ENCODE results near the gene ACYP1.

The ACYP1 gene

DNA sequence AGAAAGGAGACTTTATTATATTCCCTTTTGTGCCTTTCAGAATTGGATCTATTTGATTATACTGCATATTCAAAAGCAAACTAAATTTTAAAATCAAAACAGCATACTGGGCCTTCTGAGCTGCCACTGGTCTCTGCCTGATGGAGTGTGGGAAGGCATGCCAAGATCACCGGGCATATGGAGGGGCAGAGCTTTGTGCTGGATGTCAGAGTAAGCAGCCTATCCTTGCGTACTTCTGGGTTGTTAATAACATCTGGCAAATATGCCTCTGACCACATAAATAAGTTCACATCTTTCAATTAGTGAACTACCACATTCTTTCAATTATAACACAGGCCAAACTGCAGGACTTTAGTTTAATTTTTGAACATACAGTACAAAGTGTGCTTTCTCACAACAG, 30.9 kb downstream of the ACYP1 start:
- Histone ChIP-seq H3K36me3 (ENCODE audit: insufficient read depth, low read length) (peaks cover 37% of the 10 kb centered on the region), H3K27me3 (ENCODE audit: control insufficient read depth in 1 of 2, insufficient read depth in 2 of 2, low read length in 2 of 2) (no peaks in the 10 kb centered on the region), H3K9ac (ENCODE audit: low read length) (no peak overlapping the region), H3K4me3 (ENCODE audit: low read depth in 1 of 2, low read length in 2 of 2) (no peak overlapping the region), H3K9me3 (ENCODE audit: low read length) (no peaks in the 10 kb centered on the region), H3K27ac (ENCODE audit: low read depth, low read length) (no peak overlapping the region), H3K4me1 (ENCODE audit: insufficient read depth, low read length) (no peaks in the 10 kb centered on the region)

DNA sequence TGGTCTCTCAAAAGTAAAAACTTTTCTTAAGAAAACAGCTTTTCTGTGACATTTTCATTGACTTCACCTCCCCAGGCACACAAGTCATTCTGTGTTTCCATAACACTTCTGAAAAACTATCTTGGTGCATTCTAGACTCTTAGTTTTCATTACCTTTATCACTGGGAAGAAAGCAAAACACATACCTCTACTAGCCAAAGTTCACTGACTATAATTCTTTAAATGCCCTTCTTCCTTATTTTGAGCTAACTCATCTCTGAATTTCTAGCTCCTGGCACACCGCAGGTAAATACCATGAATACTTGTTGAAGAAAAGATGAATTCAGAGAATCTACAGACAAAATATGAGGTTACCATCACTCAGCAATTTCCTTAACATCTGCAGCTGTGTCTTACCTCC, 33.7 kb downstream of the ACYP1 start:
- Histone ChIP-seq H3K4me3 (ENCODE audit: low read depth in 1 of 2, low read length in 2 of 2) (no peak overlapping the region), H3K36me3 (ENCODE audit: insufficient read depth, low read length) (peaks cover 48% of the 10 kb centered on the region), H3K9ac (ENCODE audit: low read length) (no peak overlapping the region), H3K27ac (ENCODE audit: low read depth, low read length) (no peak overlapping the region), H3K9me3 (ENCODE audit: low read length) (no peaks in the 10 kb centered on the region), H3K4me1 (ENCODE audit: insufficient read depth, low read length) (no peaks in the 10 kb centered on the region), H3K27me3 (ENCODE audit: control insufficient read depth in 1 of 2, insufficient read depth in 2 of 2, low read length in 2 of 2) (no peaks in the 10 kb centered on the region)

DNA sequence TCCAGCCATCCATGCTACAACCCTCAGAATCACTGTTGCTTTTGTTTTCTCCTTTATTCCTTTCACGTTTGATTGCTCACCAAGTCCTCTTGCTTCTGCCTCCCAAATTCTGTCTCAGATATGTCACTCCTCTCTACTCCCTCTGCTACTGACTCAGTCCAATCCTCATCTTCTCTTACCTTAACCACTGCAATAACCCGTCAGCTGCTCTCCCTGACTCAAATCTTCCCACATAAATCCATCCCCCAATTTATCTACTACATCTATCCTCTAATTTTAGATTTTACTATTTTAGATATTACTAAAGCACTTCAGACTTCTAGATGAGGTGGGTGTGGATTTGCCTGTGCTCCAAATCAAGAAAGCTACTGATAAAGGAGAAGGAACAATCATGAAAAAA, 37.9 kb downstream of the ACYP1 start:
- Histone ChIP-seq H3K27ac (ENCODE audit: low read depth, low read length) (no peak overlapping the region), H3K36me3 (ENCODE audit: insufficient read depth, low read length) (peaks cover 31% of the 10 kb centered on the region), H3K9ac (ENCODE audit: low read length) (no peak overlapping the region), H3K27me3 (ENCODE audit: control insufficient read depth in 1 of 2, insufficient read depth in 2 of 2, low read length in 2 of 2) (no peaks in the 10 kb centered on the region), H3K9me3 (ENCODE audit: low read length) (no peaks in the 10 kb centered on the region), H3K4me3 (ENCODE audit: low read depth in 1 of 2, low read length in 2 of 2) (no peak overlapping the region), H3K4me1 (ENCODE audit: insufficient read depth, low read length) (no peaks in the 10 kb centered on the region)

DNA sequence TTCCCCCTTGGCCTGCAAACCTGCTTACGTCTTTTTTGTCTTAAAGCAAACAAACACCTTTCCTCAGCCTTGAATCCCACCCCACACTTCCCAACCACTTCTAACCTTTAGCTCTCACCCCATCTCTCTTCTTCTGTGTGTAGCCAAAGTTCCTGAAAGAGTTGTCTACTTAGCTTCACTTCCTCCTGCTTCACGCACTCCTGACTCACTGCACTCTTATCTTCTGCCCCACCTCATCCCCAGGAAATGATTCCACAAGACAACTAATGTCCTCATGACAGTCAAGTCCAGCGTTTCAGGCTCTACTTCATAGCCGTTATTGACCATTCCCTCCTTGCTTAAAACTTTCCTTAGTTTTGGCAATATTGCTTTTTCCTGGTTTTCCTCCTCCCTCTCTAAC, 38.7 kb downstream of the ACYP1 start:
- Histone ChIP-seq H3K4me3 (ENCODE audit: low read depth in 1 of 2, low read length in 2 of 2) (no peak overlapping the region), H3K4me1 (ENCODE audit: insufficient read depth, low read length) (no peaks in the 10 kb centered on the region), H3K36me3 (ENCODE audit: insufficient read depth, low read length) (peaks cover 27% of the 10 kb centered on the region), H3K27ac (ENCODE audit: low read depth, low read length) (no peak overlapping the region), H3K9ac (ENCODE audit: low read length) (no peak overlapping the region), H3K27me3 (ENCODE audit: control insufficient read depth in 1 of 2, insufficient read depth in 2 of 2, low read length in 2 of 2) (no peaks in the 10 kb centered on the region), H3K9me3 (ENCODE audit: low read length) (no peaks in the 10 kb centered on the region)

DNA sequence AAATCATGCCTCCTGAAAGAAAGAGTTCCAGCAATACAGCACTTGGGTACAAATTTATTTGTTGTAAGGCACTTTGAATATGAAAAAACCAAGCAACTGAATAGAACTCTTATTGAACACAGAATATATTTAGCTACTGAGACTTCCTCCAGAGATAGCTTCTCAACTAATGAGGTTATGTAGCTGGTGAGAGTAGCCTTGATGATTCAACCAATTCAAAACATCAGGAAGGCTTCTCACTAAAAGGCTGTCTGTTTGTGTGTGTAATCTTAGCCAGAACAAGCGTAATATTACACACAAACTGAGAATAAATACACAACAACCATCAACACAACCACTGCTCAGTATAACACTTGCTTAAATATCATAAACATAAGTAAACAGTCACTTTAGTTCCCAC, 40.7 kb downstream of the ACYP1 start:
- Histone ChIP-seq H3K4me3 (ENCODE audit: low read depth in 1 of 2, low read length in 2 of 2) (no peak overlapping the region), H3K27ac (ENCODE audit: low read depth, low read length) (no peak overlapping the region), H3K27me3 (ENCODE audit: control insufficient read depth in 1 of 2, insufficient read depth in 2 of 2, low read length in 2 of 2) (no peaks in the 10 kb centered on the region), H3K4me1 (ENCODE audit: insufficient read depth, low read length) (no peaks in the 10 kb centered on the region), H3K9me3 (ENCODE audit: low read length) (no peaks in the 10 kb centered on the region), H3K9ac (ENCODE audit: low read length) (no peak overlapping the region), H3K36me3 (ENCODE audit: insufficient read depth, low read length) (peaks cover 35% of the 10 kb centered on the region)

DNA sequence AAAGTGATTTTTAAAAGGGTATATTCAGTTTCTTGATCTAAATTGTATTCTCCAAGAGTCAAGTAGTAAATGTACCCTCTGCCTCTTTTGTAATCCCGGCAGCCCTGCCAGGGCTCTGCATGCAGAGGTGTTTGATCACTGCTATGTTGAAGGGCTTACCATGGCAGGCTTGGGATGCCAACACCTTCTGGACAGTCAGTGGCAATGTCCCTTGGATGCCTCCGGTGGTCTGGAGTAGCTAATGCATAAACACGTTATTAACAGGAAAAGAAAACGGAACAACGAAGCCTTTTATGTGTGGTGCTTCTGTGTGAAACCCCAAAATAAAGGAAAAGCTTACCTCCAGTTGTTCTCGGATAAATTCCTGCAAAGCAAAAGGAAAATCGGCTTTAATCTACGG, 41.2 kb downstream of the ACYP1 start:
- peaks cover 40% of the 10 kb centered on the region for H3K36me3 ChIP-seq (ENCODE audit: insufficient read depth, low read length)

DNA sequence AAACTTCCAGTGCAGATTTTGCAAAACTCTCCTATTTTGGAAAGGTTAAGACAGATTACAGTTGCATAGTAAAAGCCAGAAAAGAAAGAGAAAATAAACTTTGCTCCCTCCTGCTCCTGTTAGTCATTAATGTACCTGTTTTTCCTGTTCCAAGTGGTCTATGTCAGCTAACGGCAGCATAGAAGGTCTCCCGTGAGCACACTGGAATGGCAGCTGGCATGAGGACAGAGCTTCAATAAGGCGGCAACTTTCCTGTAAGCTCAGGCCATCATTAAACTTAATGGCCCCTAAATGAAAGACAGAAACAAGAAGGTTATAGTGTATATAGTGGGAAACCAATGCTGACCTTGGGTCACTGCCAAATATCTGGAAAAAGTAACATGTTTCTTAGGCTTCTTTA, 45.1 kb downstream of the ACYP1 start:
- H3K9ac ChIP-seq (ENCODE audit: low read length): no peak overlapping the region
- peaks cover 55% of the 10 kb centered on the region for H3K36me3 ChIP-seq (ENCODE audit: insufficient read depth, low read length)
- no peak overlapping the region for H3K27ac ChIP-seq (ENCODE audit: low read depth, low read length)

More for the DNA sequence above, 41.2 kb downstream of the ACYP1 start:
- no peaks in the 10 kb centered on the region for H3K27me3 ChIP-seq (ENCODE audit: control insufficient read depth in 1 of 2, insufficient read depth in 2 of 2, low read length in 2 of 2)
- no peak overlapping the region for H3K9ac ChIP-seq (ENCODE audit: low read length)
- H3K27ac ChIP-seq (ENCODE audit: low read depth, low read length): no peak overlapping the region
- H3K4me3 ChIP-seq (ENCODE audit: low read depth in 1 of 2, low read length in 2 of 2): no peak overlapping the region
- no peaks in the 10 kb centered on the region for H3K4me1 ChIP-seq (ENCODE audit: insufficient read depth, low read length)
- H3K9me3 ChIP-seq (ENCODE audit: low read length): no peaks in the 10 kb centered on the region

DNA sequence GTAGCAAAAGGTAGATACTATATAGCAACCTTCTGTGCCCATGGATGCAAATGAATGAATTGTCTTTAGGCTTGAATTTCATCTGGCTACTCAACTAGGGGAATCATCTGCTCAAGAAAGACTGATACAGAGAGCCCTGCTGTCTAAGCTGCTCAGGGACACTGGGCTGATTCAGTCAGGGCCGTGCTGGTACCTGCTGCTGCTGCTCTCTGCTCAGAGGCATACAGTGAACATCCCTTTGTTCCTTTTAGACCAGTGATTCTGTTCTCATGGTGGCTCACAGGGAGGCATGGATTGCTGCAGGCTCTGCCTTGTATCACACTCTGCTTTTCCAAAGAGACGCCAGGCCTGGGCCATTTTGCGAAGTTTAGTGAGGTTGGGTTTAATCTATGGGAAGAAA, 47.0 kb downstream of the ACYP1 start:
- no peaks in the 10 kb centered on the region for H3K9me3 ChIP-seq (ENCODE audit: low read length)
- H3K27me3 ChIP-seq (ENCODE audit: control insufficient read depth in 1 of 2, insufficient read depth in 2 of 2, low read length in 2 of 2): no peaks in the 10 kb centered on the region
- no peak overlapping the region for H3K9ac ChIP-seq (ENCODE audit: low read length)
- peaks cover 67% of the 10 kb centered on the region for H3K36me3 ChIP-seq (ENCODE audit: insufficient read depth, low read length)
- H3K27ac ChIP-seq (ENCODE audit: low read depth, low read length): no peak overlapping the region
- no peaks in the 10 kb centered on the region for H3K4me1 ChIP-seq (ENCODE audit: insufficient read depth, low read length)
- H3K4me3 ChIP-seq (ENCODE audit: low read depth in 1 of 2, low read length in 2 of 2): no peak overlapping the region

More for the DNA sequence above, 45.1 kb downstream of the ACYP1 start:
- H3K27me3 ChIP-seq (ENCODE audit: control insufficient read depth in 1 of 2, insufficient read depth in 2 of 2, low read length in 2 of 2): no peaks in the 10 kb centered on the region
- H3K9me3 ChIP-seq (ENCODE audit: low read length): no peaks in the 10 kb centered on the region
- H3K4me3 ChIP-seq (ENCODE audit: low read depth in 1 of 2, low read length in 2 of 2): no peak overlapping the region
- no peaks in the 10 kb centered on the region for H3K4me1 ChIP-seq (ENCODE audit: insufficient read depth, low read length)

DNA sequence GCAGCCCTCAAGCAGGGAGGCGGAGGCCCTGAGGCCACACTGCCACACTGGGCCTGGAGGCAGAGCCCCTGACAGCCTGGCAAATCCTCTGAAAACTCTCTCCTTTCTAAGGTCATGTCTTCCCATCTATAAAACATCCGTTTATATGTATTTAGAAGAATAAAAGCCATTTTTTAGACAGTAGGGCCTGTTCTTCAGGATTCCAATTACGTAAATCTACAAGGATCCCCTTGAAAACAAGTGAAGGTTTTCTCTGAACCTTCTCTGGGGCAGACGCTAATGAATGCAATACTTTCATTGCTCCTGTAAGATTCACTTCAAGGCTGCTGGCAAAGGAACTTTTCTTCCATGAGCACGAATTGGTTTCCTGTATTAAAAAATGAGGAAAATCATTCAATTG, 48.3 kb downstream of the ACYP1 start:
- Histone ChIP-seq H3K9ac (ENCODE audit: low read length) (no peak overlapping the region), H3K27me3 (ENCODE audit: control insufficient read depth in 1 of 2, insufficient read depth in 2 of 2, low read length in 2 of 2) (no peaks in the 10 kb centered on the region), H3K9me3 (ENCODE audit: low read length) (no peaks in the 10 kb centered on the region), H3K4me3 (ENCODE audit: low read depth in 1 of 2, low read length in 2 of 2) (no peak overlapping the region), H3K27ac (ENCODE audit: low read depth, low read length) (no peak overlapping the region), H3K4me1 (ENCODE audit: insufficient read depth, low read length) (no peaks in the 10 kb centered on the region), H3K36me3 (ENCODE audit: insufficient read depth, low read length) (peaks cover 70% of the 10 kb centered on the region)

DNA sequence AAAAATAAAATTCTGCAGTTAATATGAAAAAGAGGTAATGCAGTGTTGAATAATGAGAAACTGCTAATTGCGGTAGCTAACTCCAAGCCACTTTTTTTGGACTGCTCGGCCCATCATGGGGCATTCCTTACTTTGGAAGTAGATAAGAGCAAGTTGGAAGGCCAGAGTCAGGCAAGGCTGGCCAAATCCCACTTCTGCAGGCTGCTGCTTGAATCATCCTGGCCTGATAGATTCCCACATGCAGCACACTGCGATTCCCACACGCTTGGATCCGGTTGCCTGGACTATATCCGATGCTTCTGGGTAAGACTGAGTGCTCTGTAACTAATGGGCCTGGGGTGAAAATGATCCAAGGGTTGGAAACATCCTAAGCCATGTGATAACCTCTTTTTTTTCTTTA, 50.5 kb downstream of the ACYP1 start:
- no peaks in the 10 kb centered on the region for H3K4me1 ChIP-seq (ENCODE audit: insufficient read depth, low read length)
- H3K9me3 ChIP-seq (ENCODE audit: low read length): no peaks in the 10 kb centered on the region
- H3K27ac ChIP-seq (ENCODE audit: low read depth, low read length): no peak overlapping the region
- H3K4me3 ChIP-seq (ENCODE audit: low read depth in 1 of 2, low read length in 2 of 2): no peak overlapping the region
- no peaks in the 10 kb centered on the region for H3K27me3 ChIP-seq (ENCODE audit: control insufficient read depth in 1 of 2, insufficient read depth in 2 of 2, low read length in 2 of 2)
- peaks cover 75% of the 10 kb centered on the region for H3K36me3 ChIP-seq (ENCODE audit: insufficient read depth, low read length)
- no peak overlapping the region for H3K9ac ChIP-seq (ENCODE audit: low read length)

DNA sequence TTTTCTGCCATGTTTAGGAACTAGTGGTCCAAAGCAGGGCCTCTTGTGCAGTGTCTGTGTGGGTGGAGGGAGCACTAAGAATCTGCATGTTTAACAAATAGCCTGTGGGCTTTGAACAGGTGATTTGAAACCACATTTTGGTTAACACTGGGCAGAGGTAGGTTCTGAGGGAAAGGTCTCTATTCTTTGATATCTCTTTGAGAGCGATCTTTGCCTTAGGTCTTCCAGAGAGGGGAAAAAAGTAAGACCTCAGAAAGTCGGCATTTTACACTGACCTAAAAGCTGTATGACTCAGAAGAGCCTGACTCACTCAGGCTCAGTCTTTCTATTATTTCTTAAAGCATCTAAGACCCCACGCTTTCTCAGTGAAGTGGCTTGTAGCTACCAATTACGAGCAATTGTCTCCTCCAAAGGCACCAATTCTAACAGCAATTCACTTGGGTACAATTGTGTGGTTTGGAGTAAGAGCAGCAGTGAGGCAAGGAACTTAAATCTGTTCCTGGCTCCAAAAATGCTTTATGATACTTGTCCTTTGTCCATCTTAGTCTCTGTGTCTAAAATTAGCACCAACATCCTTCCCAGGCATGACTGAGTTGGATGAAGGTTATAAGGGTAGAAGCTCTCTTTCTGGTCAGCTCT, 52.3 kb downstream of the ACYP1 start:
- H3K27me3 ChIP-seq (ENCODE audit: control insufficient read depth in 1 of 2, insufficient read depth in 2 of 2, low read length in 2 of 2): no peaks in the 10 kb centered on the region
- no peaks in the 10 kb centered on the region for H3K9me3 ChIP-seq (ENCODE audit: low read length)
- H3K4me1 ChIP-seq (ENCODE audit: insufficient read depth, low read length): no peaks in the 10 kb centered on the region
- H3K36me3 ChIP-seq (ENCODE audit: insufficient read depth, low read length): peaks cover 77% of the 10 kb centered on the region
- H3K9ac ChIP-seq (ENCODE audit: low read length): no peak overlapping the region
- H3K27ac ChIP-seq (ENCODE audit: low read depth, low read length): no peak overlapping the region
- no peak overlapping the region for H3K4me3 ChIP-seq (ENCODE audit: low read depth in 1 of 2, low read length in 2 of 2)

DNA sequence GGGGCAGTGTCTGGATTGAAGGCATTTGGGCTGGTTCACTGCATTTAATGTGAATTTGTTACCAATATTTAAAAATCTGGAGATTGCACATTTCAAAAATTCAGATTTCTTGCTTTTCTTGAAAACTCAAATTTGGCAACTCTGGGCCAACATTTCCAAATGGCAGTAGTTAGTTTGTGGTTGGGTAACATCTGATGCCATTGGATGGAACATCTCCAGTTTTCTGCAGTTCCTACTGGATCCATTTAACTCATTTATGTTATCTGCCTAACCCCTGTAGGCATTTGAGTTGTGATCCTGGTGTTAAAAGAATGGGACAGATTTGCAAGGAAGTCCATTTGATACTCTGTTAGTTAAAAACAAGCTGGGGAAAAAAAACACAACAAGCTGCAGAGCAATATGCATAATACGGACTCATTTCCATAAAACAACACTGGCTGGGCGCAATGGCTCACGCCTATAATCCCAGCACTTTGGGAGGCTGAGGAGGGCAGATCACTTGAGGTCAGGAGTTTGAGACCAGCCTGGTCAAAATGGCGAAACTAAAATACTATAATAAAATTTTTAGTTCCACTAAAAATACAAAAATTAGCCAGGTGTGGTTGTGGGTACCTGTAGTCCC, 53.2 kb downstream of the ACYP1 start:
- H3K9me3 ChIP-seq (ENCODE audit: low read length): no peaks in the 10 kb centered on the region
- H3K27ac ChIP-seq (ENCODE audit: low read depth, low read length): no peak overlapping the region
- H3K4me3 ChIP-seq (ENCODE audit: low read depth in 1 of 2, low read length in 2 of 2): no peak overlapping the region
- H3K27me3 ChIP-seq (ENCODE audit: control insufficient read depth in 1 of 2, insufficient read depth in 2 of 2, low read length in 2 of 2): no peaks in the 10 kb centered on the region
- peaks cover 79% of the 10 kb centered on the region for H3K36me3 ChIP-seq (ENCODE audit: insufficient read depth, low read length)
- H3K9ac ChIP-seq (ENCODE audit: low read length): no peak overlapping the region
- H3K4me1 ChIP-seq (ENCODE audit: insufficient read depth, low read length): no peaks in the 10 kb centered on the region

Measured in muscle layer of colon (tissue), 2 donors.